Measurements from ENCODE around the gene ISYNA1.
A peak's percentile ranks its signal among the peaks of the same experiment; 100 is the strongest.

The ISYNA1 gene

DNA sequence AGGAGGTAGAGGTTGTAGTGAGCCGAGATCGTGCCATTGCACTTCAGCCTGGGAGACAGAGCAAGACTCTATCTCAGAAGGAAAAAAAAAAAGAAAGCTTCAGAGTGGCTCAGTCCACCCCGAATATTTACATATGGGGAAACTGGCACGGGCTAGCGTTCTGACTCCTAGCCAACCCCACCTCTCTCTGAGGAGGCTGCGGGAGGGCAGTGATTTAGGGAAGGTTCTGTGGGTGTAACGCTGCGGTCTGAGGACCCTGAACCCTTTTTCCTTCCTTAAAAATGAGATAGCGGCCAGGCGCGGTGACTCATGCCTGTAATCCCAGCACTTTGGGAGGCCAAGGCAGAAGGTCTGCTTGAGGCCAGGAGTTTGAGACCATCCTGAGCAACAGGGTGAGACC lies 45.5 kb downstream of the ISYNA1 start:
- DNase-seq (ENCODE audit: low spot score), result no peak

DNA sequence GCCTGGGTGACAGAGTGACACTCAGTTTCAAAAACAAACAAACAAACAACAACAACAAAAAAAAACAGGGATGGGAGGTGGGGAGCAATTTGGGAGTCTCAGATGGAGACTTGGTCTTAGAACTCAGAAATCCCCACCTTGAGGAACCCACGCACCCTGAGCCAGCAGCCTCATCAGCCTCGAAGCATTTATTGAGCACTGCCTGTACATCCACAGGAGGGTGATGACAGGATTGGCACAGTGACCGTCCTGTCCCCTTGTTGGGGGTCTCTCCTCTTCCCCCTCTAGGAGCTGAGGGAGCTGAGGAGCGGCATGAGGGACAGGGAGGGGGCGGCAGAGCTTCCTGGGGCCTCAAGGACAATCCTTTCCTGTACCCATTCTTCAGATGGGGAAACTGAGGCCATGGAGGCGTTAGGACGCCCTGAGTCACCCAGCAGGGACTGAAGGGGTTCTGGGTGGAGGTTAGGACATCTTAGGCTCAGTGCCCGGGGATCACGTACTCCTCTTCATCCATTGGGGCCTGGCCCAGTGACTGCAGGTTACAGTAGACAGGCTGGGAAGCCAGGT lies 46.3 kb downstream of the ISYNA1 start:
- no peak for DNase-seq (ENCODE audit: low spot score)

DNA sequence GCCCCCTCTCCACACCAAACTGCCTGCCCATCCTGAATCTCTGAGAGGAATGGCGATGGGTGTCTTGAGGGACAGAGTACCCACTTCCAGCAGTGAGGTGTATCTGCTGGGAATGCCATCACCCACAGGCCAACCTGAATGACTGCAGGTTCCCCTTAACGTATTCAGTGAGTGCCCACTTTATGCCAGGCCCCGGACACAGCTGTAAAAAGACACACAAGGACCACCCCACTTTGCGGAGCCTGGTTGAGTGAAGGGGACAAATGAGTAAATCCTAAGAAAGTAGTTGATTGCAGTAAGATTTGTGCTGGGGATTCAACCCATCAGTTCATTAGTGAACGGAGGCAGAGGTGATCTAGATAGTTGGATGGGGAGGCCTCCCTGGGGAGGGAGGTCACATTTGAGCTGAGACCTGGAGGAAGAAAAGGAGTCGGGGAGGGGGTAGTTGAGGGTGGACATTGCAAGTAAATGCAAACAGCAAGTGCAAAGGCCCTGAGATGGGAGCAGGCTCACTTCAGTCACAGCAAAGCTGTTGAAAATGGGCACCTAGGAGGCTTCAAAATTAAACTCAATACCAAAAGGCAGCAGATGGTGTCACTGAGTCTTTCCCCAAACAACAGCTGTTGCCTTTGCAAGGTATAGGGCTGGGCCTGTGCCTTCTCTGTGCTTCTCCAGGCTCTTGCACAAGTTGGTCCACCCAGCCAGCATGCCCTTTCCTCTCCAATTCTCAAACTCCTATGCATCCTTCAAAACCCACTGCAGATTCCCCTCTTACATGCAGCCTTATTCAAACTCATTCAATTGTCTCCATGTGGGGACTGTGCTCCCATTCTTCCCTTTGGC lies 47.6 kb downstream of the ISYNA1 start:
- DNase-seq (ENCODE audit: low spot score), result peak; percentile 31

DNA sequence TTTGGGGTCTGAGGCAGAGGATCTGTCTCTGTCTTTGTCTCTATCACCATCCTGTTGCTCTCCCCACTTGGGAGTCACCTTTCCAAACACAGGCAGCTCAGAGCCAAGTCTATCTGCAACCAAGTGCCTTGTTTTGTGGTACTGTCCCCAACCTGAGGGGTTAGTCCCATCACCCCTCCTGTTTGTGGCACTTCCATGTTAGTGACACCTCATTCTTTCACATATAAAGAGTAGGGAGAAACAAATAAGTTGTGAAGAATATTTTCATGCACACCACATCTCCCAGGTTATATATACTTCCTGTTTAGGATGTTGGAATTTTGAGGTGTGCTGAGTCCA lies 48.2 kb downstream of the ISYNA1 start:
- DNase-seq (ENCODE audit: low spot score), result no peak

DNA sequence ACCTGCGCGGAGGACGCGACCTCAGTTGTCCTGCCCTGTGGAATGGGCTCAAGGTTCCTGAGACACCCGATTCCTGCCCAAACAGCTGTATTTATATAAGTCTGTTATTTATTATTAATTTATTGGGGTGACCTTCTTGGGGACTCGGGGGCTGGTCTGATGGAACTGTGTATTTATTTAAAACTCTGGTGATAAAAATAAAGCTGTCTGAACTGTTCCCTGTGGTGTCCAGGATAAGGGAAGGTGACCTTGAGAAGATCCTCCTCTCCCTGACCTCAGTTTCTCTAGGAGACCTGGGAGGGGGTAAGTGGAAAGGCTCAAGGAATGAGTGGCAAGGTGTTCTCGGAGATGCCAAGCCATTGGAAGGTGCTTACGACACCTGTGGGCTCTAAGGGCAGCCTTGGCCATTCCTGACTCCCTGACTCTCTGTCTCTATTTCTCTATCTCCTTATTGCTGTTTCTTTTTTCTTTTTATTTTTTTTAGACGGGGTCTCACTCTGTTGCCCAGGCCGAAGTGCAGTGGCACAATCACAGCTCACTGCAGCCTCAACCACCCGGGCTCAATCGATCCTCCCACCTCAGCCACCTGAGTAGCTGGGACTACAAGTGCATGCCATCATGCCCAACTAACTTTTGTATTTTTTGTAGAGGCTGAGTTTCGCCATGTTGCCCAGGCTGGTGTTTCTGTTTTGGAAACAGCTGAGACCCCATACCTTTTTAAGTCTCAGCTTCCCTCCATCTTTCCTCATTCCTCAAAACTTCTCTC lies 48.8 kb downstream of the ISYNA1 start:
- DNase-seq (ENCODE audit: low spot score), result no peak

DNA sequence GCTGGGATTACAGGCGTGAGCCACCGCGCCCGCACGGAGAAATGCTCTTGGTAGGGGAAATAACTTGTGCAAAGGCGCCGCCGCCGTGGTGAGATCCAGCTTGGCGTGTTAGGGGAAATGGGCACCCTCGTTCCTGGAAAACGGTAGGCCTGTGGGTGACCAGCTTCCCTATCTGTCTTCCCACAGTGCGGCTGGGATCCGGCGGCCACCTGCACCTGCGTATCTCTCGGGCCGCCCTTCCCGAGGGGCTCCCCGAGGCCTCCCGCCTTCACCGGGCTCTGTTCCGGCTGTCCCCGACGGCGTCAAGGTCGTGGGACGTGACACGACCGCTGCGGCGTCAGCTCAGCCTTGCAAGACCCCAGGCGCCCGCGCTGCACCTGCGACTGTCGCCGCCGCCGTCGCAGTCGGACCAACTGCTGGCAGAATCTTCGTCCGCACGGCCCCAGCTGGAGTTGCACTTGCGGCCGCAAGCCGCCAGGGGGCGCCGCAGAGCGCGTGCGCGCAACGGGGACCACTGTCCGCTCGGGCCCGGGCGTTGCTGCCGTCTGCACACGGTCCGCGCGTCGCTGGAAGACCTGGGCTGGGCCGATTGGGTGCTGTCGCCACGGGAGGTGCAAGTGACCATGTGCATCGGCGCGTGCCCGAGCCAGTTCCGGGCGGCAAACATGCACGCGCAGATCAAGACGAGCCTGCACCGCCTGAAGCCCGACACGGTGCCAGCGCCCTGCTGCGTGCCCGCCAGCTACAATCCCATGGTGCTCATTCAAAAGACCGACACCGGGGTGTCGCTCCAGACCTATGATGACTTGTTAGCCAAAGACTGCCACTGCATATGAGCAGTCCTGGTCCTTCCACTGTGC lies 49.6 kb downstream of the ISYNA1 start:
- DNase-seq (ENCODE audit: low spot score), result no peak

DNA sequence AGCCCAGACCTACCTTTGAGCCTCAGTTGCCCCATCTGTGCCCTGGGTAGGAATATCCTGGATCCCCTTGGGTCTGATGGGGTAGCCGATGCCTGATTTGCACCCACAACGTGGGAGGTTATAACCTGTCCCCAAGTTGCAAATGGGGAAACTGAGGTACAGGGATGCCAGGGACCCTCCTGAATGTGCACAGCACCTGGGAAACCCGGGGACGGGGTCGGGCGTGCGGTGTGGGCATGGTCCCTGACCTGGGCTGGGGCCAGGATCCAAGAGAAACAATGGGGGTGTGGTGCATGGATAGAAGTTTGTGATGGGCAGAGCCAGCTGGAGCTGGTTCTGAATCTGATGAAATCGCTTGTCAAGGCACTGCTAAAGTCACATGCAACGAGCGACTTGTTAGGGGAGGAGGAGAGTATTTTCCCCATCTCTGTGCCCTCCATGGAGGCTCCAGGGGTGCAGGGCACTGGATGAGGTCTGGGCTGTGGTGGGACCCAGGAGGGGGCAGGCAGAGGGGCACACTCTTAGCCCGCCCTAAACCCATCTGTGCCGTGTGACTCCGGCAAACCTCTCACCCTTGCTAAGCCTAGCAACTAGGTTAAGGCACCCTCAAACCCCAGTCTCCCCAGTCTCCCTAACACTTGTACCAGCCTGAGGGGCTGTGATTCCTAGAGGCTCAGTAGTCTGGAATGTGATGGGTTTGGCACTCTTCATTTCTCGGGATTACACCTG lies 51.2 kb downstream of the ISYNA1 start:
- DNase-seq (ENCODE audit: low spot score), result peak; percentile 77

DNA sequence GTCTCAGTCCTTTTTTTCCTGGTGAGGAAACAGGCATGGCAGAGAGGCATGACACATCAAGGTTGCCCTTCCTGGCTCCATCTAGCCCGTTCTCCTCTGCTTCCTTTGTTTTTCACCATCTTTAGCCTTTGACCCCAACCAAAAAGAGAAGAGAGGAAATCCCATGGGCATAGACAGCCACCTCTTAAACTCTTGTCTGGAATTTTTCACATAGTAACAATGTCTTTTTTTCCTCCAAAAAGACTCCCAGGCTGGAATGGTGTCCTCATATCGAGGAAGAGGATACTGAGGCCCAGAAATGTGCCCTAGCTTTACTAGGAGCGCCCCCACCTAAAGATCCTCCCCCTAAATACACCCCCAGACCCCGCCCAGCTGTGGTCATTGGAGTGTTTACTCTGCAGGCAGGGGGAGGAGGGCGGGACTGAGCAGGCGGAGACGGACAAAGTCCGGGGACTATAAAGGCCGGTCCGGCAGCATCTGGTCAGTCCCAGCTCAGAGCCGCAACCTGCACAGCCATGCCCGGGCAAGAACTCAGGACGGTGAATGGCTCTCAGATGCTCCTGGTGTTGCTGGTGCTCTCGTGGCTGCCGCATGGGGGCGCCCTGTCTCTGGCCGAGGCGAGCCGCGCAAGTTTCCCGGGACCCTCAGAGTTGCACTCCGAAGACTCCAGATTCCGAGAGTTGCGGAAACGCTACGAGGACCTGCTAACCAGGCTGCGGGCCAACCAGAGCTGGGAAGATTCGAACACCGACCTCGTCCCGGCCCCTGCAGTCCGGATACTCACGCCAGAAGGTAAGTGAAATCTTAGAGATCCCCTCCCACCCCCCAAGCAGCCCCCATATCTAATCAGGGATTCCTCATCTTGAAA lies 52.0 kb downstream of the ISYNA1 start, which contains the start of gene GDF15:
GDF15 (plus strand) TSS at position 484 of the 868 bp plus-strand sequence; CDS start at position 516, 32 bp downstream.
- DNase-seq (ENCODE audit: low spot score), result peak; percentile 91

DNA sequence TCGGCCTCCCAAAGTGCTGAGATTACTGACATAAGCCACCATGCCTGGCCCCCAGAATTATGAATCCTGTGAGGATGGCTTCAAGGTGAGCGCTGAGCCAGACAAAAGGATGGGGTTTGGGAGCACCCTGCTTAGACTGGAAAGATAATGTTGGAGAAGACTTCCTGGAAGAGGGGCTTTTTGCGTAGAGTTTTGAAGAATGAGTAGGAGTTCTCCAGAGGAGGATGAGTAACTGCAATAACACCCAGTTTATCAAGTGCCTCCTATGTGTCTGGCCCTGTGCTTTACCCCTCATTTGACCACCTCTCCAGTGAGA lies 52.6 kb downstream of the ISYNA1 start:
- DNase-seq (ENCODE audit: low spot score), result no peak

DNA sequence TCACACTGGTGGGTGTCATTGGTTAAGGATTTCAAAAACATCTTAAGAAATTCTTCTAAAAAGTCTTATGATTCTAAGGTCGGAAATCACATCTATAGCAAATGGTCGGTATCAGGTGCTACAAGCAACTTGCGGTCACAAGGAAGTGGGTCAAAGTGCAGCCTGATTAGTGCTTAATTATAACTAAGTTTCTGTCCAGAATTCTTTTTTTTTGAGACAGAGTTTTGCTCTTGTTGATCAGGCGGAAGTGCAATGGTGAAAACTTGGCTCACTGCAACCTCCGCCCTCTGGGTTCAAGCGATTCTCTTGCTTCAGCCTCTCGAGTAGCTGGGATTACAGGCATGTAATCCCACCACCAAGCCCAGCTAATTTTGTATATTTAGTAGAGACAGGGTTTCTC lies 53.2 kb downstream of the ISYNA1 start:
- DNase-seq (ENCODE audit: low spot score), result no peak

All from SW480 (cell line).